Measurements from ENCODE around the gene MOB3A. TPM values are rescaled to one million over a fixed set of nuclear protein-coding genes. Genes with fewer than 3 reads are reported as not detected.

The MOB3A gene
- total and polyA plus RNA-seq, 2 experiments from 2014 or later = 2.9 to 5.9 TPM

DNA sequence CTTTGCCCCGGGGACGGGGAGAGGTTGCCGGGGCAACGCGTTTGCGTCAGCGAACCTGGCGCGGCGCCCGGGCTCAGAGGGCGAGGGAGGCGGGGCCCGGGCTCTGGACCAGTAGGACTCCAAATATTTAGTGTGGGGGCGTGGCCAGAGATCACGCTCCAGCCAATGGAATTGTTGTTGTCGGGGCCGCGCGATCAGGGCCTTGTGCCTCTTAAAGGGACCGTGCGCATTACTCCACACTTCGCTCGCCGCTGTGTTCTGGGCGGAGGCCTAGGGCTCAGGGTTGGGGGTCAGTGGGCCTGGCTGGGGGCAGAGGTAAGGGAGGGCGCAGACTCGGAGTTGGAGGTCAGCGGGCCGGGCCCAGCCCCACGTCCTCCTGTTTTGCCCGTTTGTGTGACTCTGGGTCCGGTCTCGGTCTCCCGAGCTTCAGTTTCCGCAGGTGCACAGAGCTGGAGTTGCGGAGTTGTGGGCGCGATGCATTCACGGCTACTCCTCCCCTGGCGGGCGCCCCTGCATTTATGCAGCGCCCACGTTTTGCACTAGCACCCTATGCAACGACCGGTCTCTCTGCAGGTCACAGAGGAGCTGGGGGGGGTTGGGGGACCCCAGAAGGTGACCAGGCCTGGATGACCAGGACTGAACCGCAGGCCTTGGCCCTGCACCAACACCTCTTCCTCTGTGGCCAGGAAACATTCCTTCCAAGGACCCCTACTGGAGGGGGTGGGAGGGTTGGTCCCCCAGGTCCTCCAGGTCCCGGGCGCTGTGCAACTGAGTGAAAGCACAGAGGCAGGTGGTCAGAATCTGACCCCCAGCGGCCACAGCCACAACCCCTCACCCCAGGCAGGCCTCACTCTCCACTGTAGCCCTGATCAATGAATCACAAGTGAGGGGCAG, 34.4 kb downstream of the MOB3A start:
- Histone ChIP-seq H3K9me2 (ENCODE audit: insufficient read depth) (no peaks in the 10 kb centered on the region), H3K79me2 (replicated peaks; ENCODE audit: insufficient read depth) (no peaks in the 10 kb centered on the region), H4K20me1 (replicated peaks; ENCODE audit: insufficient read depth) (no peaks in the 10 kb centered on the region), H2AFZ (peak overlapping the region; percentile 83), H3K4me1 (ENCODE audit: insufficient read depth) (peaks cover 21% of the 10 kb centered on the region), H3F3A (replicated peaks; ENCODE audit: low read depth) (peaks cover 13% of the 10 kb centered on the region; the same call in 1 of the 2 replicates), H3K36me3 (ENCODE audit: insufficient read depth) (no peaks in the 10 kb centered on the region), H3K4me2 (peak overlapping the region; percentile 98), H3K4me3 (peak overlapping the region; percentile 83), H3K27me3 (ENCODE audit: insufficient read depth) (no peaks in the 10 kb centered on the region), H3K27ac (ENCODE audit: low read depth) (peak overlapping the region; percentile 84)
- H3K4me3 Mint-ChIP-seq = peak overlapping the region; percentile 87
- TF ChIP-seq, protein P1, sequence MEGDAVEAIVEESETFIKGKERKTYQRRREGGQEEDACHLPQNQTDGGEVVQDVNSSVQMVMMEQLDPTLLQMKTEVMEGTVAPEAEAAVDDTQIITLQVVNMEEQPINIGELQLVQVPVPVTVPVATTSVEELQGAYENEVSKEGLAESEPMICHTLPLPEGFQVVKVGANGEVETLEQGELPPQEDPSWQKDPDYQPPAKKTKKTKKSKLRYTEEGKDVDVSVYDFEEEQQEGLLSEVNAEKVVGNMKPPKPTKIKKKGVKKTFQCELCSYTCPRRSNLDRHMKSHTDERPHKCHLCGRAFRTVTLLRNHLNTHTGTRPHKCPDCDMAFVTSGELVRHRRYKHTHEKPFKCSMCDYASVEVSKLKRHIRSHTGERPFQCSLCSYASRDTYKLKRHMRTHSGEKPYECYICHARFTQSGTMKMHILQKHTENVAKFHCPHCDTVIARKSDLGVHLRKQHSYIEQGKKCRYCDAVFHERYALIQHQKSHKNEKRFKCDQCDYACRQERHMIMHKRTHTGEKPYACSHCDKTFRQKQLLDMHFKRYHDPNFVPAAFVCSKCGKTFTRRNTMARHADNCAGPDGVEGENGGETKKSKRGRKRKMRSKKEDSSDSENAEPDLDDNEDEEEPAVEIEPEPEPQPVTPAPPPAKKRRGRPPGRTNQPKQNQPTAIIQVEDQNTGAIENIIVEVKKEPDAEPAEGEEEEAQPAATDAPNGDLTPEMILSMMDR (conservative IDR thresholded peaks at IDR 0.05; ENCODE audit: low read depth in 2 of 2) = peak; percentile 17 to 25; a peak in 2 of 4 replicates
- TF ChIP-seq, protein P2, sequence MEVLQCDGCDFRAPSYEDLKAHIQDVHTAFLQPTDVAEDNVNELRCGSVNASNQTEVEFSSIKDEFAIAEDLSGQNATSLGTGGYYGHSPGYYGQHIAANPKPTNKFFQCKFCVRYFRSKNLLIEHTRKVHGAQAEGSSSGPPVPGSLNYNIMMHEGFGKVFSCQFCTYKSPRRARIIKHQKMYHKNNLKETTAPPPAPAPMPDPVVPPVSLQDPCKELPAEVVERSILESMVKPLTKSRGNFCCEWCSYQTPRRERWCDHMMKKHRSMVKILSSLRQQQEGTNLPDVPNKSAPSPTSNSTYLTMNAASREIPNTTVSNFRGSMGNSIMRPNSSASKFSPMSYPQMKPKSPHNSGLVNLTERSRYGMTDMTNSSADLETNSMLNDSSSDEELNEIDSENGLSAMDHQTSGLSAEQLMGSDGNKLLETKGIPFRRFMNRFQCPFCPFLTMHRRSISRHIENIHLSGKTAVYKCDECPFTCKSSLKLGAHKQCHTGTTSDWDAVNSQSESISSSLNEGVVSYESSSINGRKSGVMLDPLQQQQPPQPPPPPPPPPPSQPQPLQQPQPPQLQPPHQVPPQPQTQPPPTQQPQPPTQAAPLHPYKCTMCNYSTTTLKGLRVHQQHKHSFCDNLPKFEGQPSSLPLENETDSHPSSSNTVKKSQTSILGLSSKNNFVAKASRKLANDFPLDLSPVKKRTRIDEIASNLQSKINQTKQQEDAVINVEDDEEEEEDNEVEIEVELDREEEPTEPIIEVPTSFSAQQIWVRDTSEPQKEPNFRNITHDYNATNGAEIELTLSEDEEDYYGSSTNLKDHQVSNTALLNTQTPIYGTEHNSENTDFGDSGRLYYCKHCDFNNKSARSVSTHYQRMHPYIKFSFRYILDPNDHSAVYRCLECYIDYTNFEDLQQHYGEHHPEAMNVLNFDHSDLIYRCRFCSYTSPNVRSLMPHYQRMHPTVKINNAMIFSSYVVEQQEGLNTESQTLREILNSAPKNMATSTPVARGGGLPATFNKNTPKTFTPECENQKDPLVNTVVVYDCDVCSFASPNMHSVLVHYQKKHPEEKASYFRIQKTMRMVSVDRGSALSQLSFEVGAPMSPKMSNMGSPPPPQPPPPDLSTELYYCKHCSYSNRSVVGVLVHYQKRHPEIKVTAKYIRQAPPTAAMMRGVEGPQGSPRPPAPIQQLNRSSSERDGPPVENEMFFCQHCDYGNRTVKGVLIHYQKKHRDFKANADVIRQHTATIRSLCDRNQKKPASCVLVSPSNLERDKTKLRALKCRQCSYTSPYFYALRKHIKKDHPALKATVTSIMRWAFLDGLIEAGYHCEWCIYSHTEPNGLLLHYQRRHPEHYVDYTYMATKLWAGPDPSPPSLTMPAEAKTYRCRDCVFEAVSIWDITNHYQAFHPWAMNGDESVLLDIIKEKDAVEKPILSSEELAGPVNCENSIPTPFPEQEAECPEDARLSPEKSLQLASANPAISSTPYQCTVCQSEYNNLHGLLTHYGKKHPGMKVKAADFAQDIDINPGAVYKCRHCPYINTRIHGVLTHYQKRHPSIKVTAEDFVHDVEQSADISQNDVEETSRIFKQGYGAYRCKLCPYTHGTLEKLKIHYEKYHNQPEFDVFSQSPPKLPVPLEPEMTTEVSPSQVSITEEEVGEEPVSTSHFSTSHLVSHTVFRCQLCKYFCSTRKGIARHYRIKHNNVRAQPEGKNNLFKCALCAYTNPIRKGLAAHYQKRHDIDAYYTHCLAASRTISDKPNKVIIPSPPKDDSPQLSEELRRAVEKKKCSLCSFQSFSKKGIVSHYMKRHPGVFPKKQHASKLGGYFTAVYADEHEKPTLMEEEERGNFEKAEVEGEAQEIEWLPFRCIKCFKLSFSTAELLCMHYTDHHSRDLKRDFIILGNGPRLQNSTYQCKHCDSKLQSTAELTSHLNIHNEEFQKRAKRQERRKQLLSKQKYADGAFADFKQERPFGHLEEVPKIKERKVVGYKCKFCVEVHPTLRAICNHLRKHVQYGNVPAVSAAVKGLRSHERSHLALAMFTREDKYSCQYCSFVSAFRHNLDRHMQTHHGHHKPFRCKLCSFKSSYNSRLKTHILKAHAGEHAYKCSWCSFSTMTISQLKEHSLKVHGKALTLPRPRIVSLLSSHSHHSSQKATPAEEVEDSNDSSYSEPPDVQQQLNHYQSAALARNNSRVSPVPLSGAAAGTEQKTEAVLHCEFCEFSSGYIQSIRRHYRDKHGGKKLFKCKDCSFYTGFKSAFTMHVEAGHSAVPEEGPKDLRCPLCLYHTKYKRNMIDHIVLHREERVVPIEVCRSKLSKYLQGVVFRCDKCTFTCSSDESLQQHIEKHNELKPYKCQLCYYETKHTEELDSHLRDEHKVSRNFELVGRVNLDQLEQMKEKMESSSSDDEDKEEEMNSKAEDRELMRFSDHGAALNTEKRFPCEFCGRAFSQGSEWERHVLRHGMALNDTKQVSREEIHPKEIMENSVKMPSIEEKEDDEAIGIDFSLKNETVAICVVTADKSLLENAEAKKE (CRISPR knock-in tag; IDR thresholded peaks at IDR 0.05) = no peak
- TF ChIP-seq JUNB (IDR thresholded peaks at IDR 0.05; ENCODE audit: unreplicated experiment) (no peak), ZNF114 (CRISPR knock-in tag; IDR thresholded peaks at IDR 0.05) (no peak), POLR2AphosphoS5 (IDR thresholded peaks at IDR 0.05; ENCODE audit: low read depth) (peak; percentile 71), EZH2phosphoT487 (IDR thresholded peaks at IDR 0.05; ENCODE audit: unreplicated experiment) (no peak), EZH2 (IDR thresholded peaks at IDR 0.05; ENCODE audit: low read depth, unreplicated experiment) (no peak), CREB1 (CRISPR knock-in tag; IDR thresholded peaks at IDR 0.05; ENCODE audit: low read depth) (peak; percentile 74; the same call in 1 of the 2 replicates), ZNF331 (CRISPR knock-in tag; IDR thresholded peaks at IDR 0.05; ENCODE audit: low read depth) (no peak), NANOG (IDR thresholded peaks at IDR 0.05; ENCODE audit: borderline replicate concordance) (no peak), STAT1 (IDR thresholded peaks at IDR 0.05; ENCODE audit: unreplicated experiment) (no peak)
- TF ChIP-seq, protein P3, sequence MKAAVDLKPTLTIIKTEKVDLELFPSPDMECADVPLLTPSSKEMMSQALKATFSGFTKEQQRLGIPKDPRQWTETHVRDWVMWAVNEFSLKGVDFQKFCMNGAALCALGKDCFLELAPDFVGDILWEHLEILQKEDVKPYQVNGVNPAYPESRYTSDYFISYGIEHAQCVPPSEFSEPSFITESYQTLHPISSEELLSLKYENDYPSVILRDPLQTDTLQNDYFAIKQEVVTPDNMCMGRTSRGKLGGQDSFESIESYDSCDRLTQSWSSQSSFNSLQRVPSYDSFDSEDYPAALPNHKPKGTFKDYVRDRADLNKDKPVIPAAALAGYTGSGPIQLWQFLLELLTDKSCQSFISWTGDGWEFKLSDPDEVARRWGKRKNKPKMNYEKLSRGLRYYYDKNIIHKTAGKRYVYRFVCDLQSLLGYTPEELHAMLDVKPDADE (IDR thresholded peaks at IDR 0.05) = 0 out of 2 replicates have a peak, but pooled peaks have one; percentile 26
- TF ChIP-seq, protein P4, sequence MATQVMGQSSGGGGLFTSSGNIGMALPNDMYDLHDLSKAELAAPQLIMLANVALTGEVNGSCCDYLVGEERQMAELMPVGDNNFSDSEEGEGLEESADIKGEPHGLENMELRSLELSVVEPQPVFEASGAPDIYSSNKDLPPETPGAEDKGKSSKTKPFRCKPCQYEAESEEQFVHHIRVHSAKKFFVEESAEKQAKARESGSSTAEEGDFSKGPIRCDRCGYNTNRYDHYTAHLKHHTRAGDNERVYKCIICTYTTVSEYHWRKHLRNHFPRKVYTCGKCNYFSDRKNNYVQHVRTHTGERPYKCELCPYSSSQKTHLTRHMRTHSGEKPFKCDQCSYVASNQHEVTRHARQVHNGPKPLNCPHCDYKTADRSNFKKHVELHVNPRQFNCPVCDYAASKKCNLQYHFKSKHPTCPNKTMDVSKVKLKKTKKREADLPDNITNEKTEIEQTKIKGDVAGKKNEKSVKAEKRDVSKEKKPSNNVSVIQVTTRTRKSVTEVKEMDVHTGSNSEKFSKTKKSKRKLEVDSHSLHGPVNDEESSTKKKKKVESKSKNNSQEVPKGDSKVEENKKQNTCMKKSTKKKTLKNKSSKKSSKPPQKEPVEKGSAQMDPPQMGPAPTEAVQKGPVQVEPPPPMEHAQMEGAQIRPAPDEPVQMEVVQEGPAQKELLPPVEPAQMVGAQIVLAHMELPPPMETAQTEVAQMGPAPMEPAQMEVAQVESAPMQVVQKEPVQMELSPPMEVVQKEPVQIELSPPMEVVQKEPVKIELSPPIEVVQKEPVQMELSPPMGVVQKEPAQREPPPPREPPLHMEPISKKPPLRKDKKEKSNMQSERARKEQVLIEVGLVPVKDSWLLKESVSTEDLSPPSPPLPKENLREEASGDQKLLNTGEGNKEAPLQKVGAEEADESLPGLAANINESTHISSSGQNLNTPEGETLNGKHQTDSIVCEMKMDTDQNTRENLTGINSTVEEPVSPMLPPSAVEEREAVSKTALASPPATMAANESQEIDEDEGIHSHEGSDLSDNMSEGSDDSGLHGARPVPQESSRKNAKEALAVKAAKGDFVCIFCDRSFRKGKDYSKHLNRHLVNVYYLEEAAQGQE (IDR thresholded peaks at IDR 0.05; ENCODE audit: unreplicated experiment) = no peak
- peaks cover 9% of the 10 kb centered on the region for H3K27me3 Mint-ChIP-seq (ENCODE audit: insufficient read depth, low read depth, poor library complexity)
- H3K9me3 Mint-ChIP-seq = no peaks in the 10 kb centered on the region
- H3K36me3 Mint-ChIP-seq (ENCODE audit: low read depth) = no peaks in the 10 kb centered on the region; the same call in 2 of the 3 replicates
- H3K4me1 Mint-ChIP-seq = peaks cover 24% of the 10 kb centered on the region
- ATAC-seq = peak; percentile 80
- peak; percentile 100 for DNase-seq (ENCODE audit: low spot score)
- H3K27ac Mint-ChIP-seq = peak overlapping the region; percentile 97
